Neural crest cell (in vitro differentiated cells): ENCODE results near the gene COG8. TPM values are rescaled to one million over a fixed set of nuclear protein-coding genes. Genes with fewer than 3 reads are reported as not detected.
A peak's percentile ranks its signal among the peaks of the same experiment; 100 is the strongest.

ENCODE experiments used
- DNase-seq: peaks from one replicate; pipeline ENCODE4 v3.0.0; 2021; ENCODE audit warnings: low read depth, mixed read lengths, low spot score
- H3K27ac Mint-ChIP-seq: one replicate; pipeline ENCODE4 v1.8.0; 2021; ENCODE audit warnings: mild to moderate bottlenecking, mixed read lengths; ENCODE audit not compliant: unreplicated experiment
- H3K27me3 Mint-ChIP-seq: 2 replicates; pipeline ENCODE4 v1.8.0; 2021; ENCODE audit warnings: low read depth, mild to moderate bottlenecking, mixed read lengths
- H3K36me3 Mint-ChIP-seq: 2 replicates; pipeline ENCODE4 v1.8.0; 2021; ENCODE audit warnings: low read depth, mild to moderate bottlenecking, mixed read lengths
- H3K4me1 Mint-ChIP-seq: 2 replicates; pipeline ENCODE4 v1.8.0; 2021; ENCODE audit warnings: mixed read lengths
- H3K4me3 Mint-ChIP-seq: one replicate; pipeline ENCODE4 v1.8.0; 2021; ENCODE audit warnings: mild to moderate bottlenecking, mixed read lengths
- H3K9me3 Mint-ChIP-seq: 2 replicates; pipeline ENCODE4 v1.8.0; 2021; ENCODE audit warnings: mixed read lengths
- total RNA-seq: library from RNA; stranded (reverse); gene quantifications from 2 replicates; pipeline ENCODE4 v1.2.1, GENCODE V29; 2021
- TF ChIP-seq, protein P1 (sequence below): fragments of 200-600 bp; sonication (generic); conservative IDR thresholded peaks from 2 replicates; pipeline ENCODE4 v1.5.0; 2021; ENCODE audit warnings: antibody characterized with exemption, mild to moderate bottlenecking

Gene COG8
- total RNA-seq, 1 donor from 2014 or later, result 67.6 TPM

DNA sequence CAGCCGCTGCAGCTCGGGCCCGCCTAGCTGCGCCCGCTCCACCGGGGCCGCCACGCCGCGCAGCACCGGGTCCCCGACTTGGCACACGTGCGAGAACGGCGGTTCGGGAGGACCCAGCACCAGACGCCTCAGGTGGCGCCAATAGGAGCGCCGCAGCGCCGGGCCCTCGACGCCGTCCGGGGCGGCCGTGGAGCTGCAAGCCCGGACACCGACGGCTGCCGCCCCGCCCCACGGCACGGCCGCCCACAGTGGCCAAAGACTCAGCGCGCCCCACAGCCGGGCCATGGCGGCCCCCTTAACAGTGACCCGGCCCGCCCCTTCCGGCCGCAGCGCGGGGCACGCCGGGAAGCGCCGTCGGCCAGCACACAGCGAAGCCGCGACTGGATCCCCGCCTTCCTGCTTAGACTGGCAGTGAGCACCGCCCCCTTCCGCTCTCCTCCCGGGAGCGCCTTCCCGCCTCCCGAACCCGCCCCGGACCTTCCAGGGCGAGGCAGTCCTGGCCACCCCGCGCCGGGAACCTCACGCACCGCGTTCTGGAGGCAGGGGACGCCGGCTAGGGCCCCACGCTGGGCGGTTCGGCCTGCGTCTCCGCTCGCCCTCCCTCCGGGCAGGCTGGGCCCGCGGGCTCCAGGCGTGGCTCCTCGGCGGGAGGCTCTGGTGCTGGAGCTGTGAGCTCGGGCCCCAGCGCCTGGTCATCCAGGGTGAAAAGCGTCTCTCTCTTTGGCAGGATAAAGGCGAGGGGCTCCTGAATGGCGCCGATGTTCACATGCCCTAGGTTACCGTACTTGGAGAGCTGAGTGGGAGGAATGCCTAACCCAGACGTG lies 8.9 kb downstream of the COG8 start, which contains the start of gene PDF:
Gene PDF, minus strand, starts transcription at position 303 of the 824 bp plus-strand sequence. Its CDS starts 18 bp downstream, at position 285.
- Mint-ChIP-seq H3K27ac (peak within 1 kb of the TSS; percentile 50), H3K4me1 (peaks cover 27% of the 10 kb centered on the region), H3K9me3 (no peaks in the 10 kb centered on the region), H3K27me3 (no peaks in the 10 kb centered on the region), H3K36me3 (peaks cover 13% of the 10 kb centered on the region), H3K4me3 (peak within 1 kb of the TSS; percentile 88)
- TF ChIP-seq, protein P1, sequence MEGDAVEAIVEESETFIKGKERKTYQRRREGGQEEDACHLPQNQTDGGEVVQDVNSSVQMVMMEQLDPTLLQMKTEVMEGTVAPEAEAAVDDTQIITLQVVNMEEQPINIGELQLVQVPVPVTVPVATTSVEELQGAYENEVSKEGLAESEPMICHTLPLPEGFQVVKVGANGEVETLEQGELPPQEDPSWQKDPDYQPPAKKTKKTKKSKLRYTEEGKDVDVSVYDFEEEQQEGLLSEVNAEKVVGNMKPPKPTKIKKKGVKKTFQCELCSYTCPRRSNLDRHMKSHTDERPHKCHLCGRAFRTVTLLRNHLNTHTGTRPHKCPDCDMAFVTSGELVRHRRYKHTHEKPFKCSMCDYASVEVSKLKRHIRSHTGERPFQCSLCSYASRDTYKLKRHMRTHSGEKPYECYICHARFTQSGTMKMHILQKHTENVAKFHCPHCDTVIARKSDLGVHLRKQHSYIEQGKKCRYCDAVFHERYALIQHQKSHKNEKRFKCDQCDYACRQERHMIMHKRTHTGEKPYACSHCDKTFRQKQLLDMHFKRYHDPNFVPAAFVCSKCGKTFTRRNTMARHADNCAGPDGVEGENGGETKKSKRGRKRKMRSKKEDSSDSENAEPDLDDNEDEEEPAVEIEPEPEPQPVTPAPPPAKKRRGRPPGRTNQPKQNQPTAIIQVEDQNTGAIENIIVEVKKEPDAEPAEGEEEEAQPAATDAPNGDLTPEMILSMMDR, result no peak
- peak; percentile 87 for DNase-seq

DNA sequence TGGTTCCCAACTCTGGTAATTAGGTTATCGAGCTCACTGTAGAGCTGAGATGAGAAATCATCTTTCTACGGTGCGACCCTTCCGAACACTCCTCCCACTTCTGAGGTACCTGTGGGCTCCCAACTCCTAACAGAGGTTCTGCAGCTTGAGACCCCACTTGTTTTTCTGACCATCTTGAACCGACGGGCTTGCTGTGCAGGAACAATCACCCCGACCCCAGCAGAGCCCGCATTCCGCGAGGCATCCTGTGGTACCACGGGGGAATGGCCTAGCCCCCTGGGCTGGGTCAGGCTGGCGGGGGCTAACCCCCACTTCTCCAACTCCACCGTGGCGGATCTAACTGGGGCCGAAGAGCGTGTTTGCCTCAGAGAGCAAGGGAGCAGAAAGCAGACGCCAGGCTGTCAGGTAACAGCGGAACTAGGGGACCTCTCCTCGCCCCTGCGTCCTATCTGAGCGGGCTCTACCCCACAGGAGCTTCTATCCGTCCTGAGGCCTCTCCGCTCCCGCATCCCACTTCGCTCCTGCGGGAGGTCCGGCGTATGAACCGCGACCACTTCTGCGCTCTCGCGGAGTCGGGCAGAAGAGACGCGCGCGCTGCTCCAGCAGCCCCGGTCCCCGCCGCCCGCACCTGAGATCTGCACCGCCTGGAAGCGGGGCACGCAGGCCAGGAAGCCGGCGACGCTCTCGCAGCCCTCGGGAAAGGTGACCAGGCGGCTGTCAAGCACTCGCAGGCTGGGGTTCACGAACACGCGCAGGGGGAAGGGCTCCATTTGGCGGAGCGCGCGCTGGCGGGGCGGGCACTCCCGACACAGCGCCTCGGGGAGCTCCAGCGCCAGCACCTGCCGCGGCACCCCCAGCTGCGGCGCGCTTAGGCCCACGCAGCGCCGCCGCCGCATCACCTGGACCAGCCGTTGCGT lies 9.7 kb downstream of the COG8 start:
- Mint-ChIP-seq H3K36me3 (peaks cover 13% of the 10 kb centered on the region), H3K27ac (no peak overlapping the region), H3K4me3 (peak overlapping the region; percentile 88)

DNA sequence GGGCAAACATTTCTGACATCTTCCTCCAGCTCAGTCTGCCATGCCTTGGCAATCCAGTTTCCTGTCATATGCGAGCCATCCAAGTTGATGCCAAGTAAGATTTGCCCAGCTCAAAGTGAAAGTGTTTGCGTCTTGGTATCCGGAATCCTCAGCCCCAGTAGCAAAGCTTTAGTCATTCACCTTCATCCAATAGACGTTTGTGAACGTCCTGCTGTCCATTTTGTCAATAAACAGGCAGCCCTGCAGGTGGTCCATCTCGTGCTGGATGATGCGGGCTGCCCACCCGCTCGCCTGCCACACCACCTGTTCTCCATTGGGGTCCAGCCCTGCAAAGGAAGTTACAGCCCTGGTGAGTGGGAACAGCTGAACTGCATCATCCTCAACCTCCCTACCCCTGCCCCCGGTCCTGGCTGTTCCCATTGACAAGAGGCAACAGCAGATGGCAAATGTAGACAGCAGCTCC lies 10.5 kb downstream of the COG8 start:
- peak overlapping the region; percentile 88 for H3K4me3 Mint-ChIP-seq
- no peaks in the 10 kb centered on the region for H3K27me3 Mint-ChIP-seq
- H3K27ac Mint-ChIP-seq, result no peak overlapping the region
- H3K9me3 Mint-ChIP-seq, result no peaks in the 10 kb centered on the region
- H3K36me3 Mint-ChIP-seq, result peaks cover 10% of the 10 kb centered on the region
- TF ChIP-seq, protein P1, result no peak
- H3K4me1 Mint-ChIP-seq, result peaks cover 27% of the 10 kb centered on the region
- DNase-seq, result no peak

More for the DNA sequence above, 9.7 kb downstream of the COG8 start:
- H3K4me1 Mint-ChIP-seq, result peaks cover 27% of the 10 kb centered on the region
- no peak for DNase-seq
- no peaks in the 10 kb centered on the region for H3K27me3 Mint-ChIP-seq
- TF ChIP-seq, protein P1, result no peak
- no peaks in the 10 kb centered on the region for H3K9me3 Mint-ChIP-seq

DNA sequence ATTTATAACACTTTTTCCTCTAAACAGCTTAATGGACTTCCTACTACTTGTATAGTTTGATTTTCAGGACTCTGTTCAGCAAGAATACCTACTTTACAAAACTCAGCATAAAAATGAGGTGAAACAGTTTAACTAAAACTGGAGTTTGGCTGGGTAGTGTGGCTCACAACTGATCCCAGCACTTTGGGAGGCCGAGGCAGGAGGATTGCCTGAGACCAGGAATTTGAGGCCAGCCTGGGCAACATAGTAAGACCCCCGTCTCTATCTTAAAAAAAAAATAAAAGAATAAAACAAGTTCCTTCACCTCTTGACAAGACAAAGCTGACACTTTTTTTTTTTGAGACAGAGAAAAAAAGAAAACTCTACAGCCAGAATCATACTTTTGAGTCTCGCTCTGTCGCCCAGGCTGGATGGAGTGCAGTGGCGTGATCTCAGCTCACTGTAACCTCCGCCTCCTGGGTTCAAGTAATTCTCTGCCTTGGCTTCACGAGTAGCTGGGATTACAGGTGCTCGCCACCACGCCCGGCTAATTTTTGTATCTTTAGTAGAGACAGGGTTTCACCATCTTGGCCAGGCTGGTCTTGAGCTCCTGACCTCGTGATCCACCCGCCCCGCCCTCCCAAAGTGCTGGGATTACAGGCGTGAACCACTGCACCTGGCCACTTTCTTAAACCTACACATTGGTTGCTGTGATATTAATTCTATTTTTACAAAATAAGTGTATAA lies 11.6 kb downstream of the COG8 start:
- Mint-ChIP-seq H3K36me3 (peaks cover 8% of the 10 kb centered on the region), H3K27ac (no peak overlapping the region), H3K4me1 (peaks cover 27% of the 10 kb centered on the region), H3K27me3 (no peaks in the 10 kb centered on the region), H3K9me3 (no peaks in the 10 kb centered on the region), H3K4me3 (peak overlapping the region; percentile 88)
- TF ChIP-seq, protein P1, result no peak
- no peak for DNase-seq
